Omental fat pad (tissue), 4 donors: ENCODE results near the gene GAMT. TPM values are rescaled to one million over a fixed set of nuclear protein-coding genes. Genes with fewer than 3 reads are reported as not detected.

Experiments
- ATAC-seq: fragments of 150-250 bp; one replicate; pipeline ENCODE4 v1.9.1; 2016; ENCODE audit warnings: mild to moderate bottlenecking, moderate library complexity; ENCODE audit not compliant: low FRiP score
- DNase-seq: peaks from one replicate; pipeline ENCODE4 v3.0.0-alpha.2; 2019; ENCODE audit warnings: low spot score
- CTCF ChIP-seq, 3 donors: fragments of 450-650 bp; IDR thresholded peaks; one replicate each; pipeline ENCODE4 v1.5.1; 2016 to 2017; ENCODE audit warnings: antibody characterized with exemption in 3 of 3, mild to moderate bottlenecking in 3 of 3, moderate library complexity in 2 of 3
- total RNA-seq, 4 donors: library from RNA; depleted of rRNA; stranded (reverse); fragments of >200 nt; gene quantifications; one replicate each; pipeline ENCODE4 v1.1.0, GENCODE V29; 2016

Gene GAMT
- total RNA-seq, 4 donors from 2014 or later: 10.8 to 16.2 (median 13.7) TPM

- TF ChIP-seq CTCF (IDR thresholded peaks at IDR 0.05): no peak
- no peak for ATAC-seq
- DNase-seq: no peak
Measured at GRCh38 chr19:1426736-1427135, 25.4 kb upstream of the GAMT start.

DNA sequence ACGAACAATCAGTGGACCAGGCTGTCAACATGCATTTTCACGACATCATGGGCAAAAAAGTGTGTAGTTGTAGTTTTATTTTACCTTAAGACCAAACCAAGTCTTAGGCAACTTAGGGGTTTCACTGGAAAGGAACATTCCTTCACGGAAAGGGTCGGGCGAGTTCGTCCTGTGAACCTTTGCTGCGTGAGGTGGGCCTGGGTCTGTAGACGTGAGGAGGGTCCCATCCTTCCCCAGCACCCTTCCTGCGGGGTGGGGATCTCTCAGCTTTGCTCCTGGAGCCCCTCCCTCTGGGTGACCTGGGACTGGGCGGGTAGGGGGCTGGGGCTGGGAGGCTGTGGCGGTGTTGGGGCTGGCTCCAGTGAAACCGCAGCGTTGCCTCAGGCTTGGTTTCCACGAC is 24.6 kb upstream of the GAMT start:
- no peak for TF ChIP-seq CTCF (IDR thresholded peaks at IDR 0.05)
- no peak for ATAC-seq
- no peak for DNase-seq

- DNase-seq (no peak), ATAC-seq (no peak)
- TF ChIP-seq CTCF (IDR thresholded peaks at IDR 0.05): no peak
Measured at GRCh38 chr19:1425102-1425837, 23.9 kb upstream of the GAMT start.

DNA sequence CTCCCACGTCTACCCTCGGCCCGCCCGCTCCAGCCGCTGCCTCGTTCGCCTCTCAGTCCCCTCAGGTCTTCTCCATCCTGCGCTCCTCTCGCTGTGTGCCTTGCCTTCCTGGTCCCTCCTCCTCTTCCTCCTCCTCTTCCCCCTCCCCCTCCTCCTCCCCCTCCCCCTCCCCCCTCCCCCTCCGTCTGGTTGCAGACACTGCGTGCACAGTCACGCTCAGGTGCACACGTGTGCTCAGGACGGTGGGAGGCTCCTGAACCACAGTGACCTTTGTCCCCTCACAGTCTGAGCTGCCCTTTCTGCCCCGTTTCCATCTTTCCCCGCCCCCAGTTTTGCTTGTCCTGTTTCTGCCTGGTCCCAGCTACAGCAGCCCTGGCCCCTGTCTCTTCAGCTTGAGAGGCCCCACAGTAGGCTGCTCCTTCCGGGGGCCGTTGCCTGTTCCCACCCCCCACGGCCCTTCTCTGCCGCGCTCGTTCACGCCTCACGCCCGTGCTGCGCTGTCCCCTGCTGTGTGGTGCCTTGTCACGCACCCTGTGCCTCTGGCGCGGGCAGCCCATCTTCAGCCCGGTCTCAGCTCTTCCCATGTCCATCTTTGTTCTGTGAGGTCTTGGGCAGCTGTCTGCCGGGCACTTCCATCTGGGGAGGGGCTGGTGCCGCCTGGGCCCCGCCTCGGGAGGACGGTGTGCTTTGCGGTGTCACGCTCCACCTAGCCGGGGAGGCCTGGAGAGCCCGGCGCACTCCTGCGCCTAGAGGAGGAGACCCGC is 23.0 kb upstream of the GAMT start:
- no peak for ATAC-seq
- DNase-seq: no peak
- no peak for TF ChIP-seq CTCF (IDR thresholded peaks at IDR 0.05)

GRCh38 chr19:1423436-1424191 is 22.3 kb upstream of the GAMT start:
- no peak for TF ChIP-seq CTCF (IDR thresholded peaks at IDR 0.05)

GRCh38 chr19:1422943-1423342 is 21.6 kb upstream of the GAMT start:
- no peak for TF ChIP-seq CTCF (IDR thresholded peaks at IDR 0.05)
- no peak for DNase-seq
- no peak for ATAC-seq

More at GRCh38 chr19:1423436-1424191, 22.3 kb upstream of the GAMT start:
- ATAC-seq: no peak
- no peak for DNase-seq
